ENCODE measurements around the gene PPP1R3A.

DNA sequence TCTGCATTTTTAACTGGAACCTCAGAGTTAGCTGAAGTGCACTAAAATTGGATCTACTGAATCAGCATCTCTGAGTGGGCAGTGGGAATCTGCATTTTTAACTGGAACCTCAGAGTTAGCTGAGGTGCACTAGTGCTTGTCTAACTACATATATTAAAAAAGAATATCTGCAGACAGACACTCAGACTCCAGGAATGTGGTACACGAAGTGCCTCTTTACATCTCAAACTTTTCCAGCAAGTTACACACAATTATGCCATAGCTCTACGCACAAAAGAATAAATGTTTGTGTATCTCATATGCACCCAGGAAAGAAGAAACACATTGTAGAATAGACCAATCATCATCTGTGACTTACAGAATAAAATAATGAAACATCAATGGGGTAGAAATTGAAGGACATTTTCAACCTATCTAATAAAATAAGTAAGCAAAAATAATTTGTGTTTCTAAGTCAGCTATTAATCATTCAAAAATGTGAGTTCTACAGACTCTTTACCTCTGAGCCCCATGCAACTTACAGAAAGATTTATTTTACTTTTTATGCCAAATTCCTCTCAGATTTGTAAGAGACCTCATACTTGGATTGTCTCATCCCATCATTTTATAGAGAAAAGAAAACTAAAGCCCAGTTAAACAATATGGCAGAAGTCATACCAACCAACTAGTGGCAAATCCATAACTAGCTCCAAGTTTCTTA is 28.3 kb downstream of the PPP1R3A start:
- TF ChIP-seq CTCF (conservative IDR thresholded peaks at IDR 0.05 in 1 of 2, IDR thresholded peaks at IDR 0.05 in 1 of 2; ENCODE audit: low read depth in 1 of 2, low read length in 2 of 2) (no peak), EZH2 (IDR thresholded peaks at IDR 0.05; ENCODE audit: low read length, missing control alignments) (no peak)
